Fibroblast of skin of left biceps (primary cell): ENCODE results near the gene EWSR1.
A peak's percentile ranks its signal among the peaks of the same experiment; 100 is the strongest.
"Not testable (repeated sequence)": the region's sequence is repeated elsewhere in the genome, so short reads cannot be mapped to it uniquely, and the experiment has no call there.

ENCODE experiments used
- DNase-seq, 2 experiments: peaks; one replicate each; pipeline ENCODE4 v3.0.0-alpha.2; 2013; ENCODE audit warnings: low read depth in 2 of 2

Gene EWSR1

GRCh38 chr22:29267858-29268510 is at the start of gene EWSR1, which contains the start of gene RHBDD3:
TSS of gene EWSR1 (plus strand) at chr22:29268268. CDS start at chr22:29268337, 69 bp downstream.
TSS of gene RHBDD3 (minus strand) at chr22:29267981. CDS start at chr22:29265626, 2,355 bp downstream.
- peak; percentile 95 to 96 for DNase-seq

- DNase-seq: no peak
Measured at GRCh38 chr22:29218758-29219408, 49.2 kb upstream of the EWSR1 start.

GRCh38 chr22:29219409-29219782 is 48.7 kb upstream of the EWSR1 start:
- not testable (repeated sequence) for DNase-seq

- DNase-seq: no peak
Measured at GRCh38 chr22:29219881-29220670, 48.0 kb upstream of the EWSR1 start.

GRCh38 chr22:29224121-29224858 is 43.8 kb upstream of the EWSR1 start:
- no peak for DNase-seq

GRCh38 chr22:29224859-29225410 is 43.1 kb upstream of the EWSR1 start:
- no peak for DNase-seq

- DNase-seq: no peak
Measured at GRCh38 chr22:29225422-29226090, 42.5 kb upstream of the EWSR1 start.

- DNase-seq: no peak
Measured at GRCh38 chr22:29226351-29226981, 41.6 kb upstream of the EWSR1 start.

GRCh38 chr22:29230972-29231875 is 36.8 kb upstream of the EWSR1 start:
- no peak for DNase-seq

- DNase-seq: no peak
Measured at GRCh38 chr22:29231971-29232959, 35.8 kb upstream of the EWSR1 start.

- no peak for DNase-seq
Measured at GRCh38 chr22:29233277-29233877, 34.7 kb upstream of the EWSR1 start.

- DNase-seq: not testable (repeated sequence)
Measured at GRCh38 chr22:29240481-29240880, 27.6 kb upstream of the EWSR1 start.

GRCh38 chr22:29243874-29244446 is 24.1 kb upstream of the EWSR1 start:
- DNase-seq: no peak

- no peak for DNase-seq
Measured at GRCh38 chr22:29244785-29245625, 23.1 kb upstream of the EWSR1 start.

- no peak for DNase-seq
Measured at GRCh38 chr22:29245626-29246385, 22.3 kb upstream of the EWSR1 start.

- DNase-seq: not testable (repeated sequence)
Measured at GRCh38 chr22:29247891-29248290, 20.2 kb upstream of the EWSR1 start.
